Breast epithelium (tissue), 4 donors: ENCODE measurements around the gene SLCO2B1. TPM values are rescaled to one million over a fixed set of nuclear protein-coding genes. Genes with fewer than 3 reads are reported as not detected.

Source experiments
- DNase-seq, 2 donors: peaks; one replicate each; pipeline ENCODE4 v3.0.0-alpha.2; 2019; ENCODE audit warnings: low spot score in 2 of 2
- H3K27ac ChIP-seq, 2 donors: fragments of 200-600 bp; sonication (generic) in 1 of 2; one replicate each; pipeline ENCODE4 v1.5.1; 2016 to 2019; ENCODE audit warnings: mild to moderate bottlenecking in 1 of 2
- H3K27me3 ChIP-seq, 2 donors: fragments of 200-600 bp; sonication (generic) in 1 of 2; one replicate each; pipeline versions ENCODE4 v1.5.1 to v1.6.0; 2017 to 2019; ENCODE audit warnings: control low read depth in 1 of 2, mild to moderate bottlenecking in 1 of 2
- H3K36me3 ChIP-seq: fragments of 200-600 bp; one replicate; pipeline ENCODE4 v1.5.1; 2019
- H3K4me1 ChIP-seq, 2 donors: fragments of 200-600 bp; sonication (generic); one replicate each; pipeline ENCODE4 v1.5.1; 2016 to 2019; ENCODE audit warnings: control low read depth in 1 of 2
- H3K4me3 ChIP-seq, 3 donors: fragments of 200-600 bp; sonication (generic); 1 replicate in 2 of 3; 2 replicates in 1 of 3; pipeline ENCODE4 v1.5.1; 2016 to 2019; ENCODE audit warnings: mild to moderate bottlenecking in 3 of 3, moderate library complexity in 2 of 3
- H3K9me3 ChIP-seq, 2 donors: fragments of 200-600 bp; sonication (generic) in 1 of 2; one replicate each; pipeline ENCODE4 v1.5.1; 2016 to 2019; ENCODE audit warnings: control low read depth in 1 of 2
- CTCF ChIP-seq, 3 donors: fragments of 450-650 bp; IDR thresholded peaks; one replicate each; pipeline ENCODE4 v1.5.1; 2016 to 2017; ENCODE audit warnings: antibody characterized with exemption in 3 of 3, mild to moderate bottlenecking in 3 of 3, moderate library complexity in 3 of 3
- POLR2A ChIP-seq: fragments of 450-650 bp; IDR thresholded peaks from one replicate; pipeline ENCODE4 v1.6.1; 2016; ENCODE audit warnings: antibody characterized with exemption, mild to moderate bottlenecking, moderate library complexity
- POLR2AphosphoS5 ChIP-seq, 3 donors: sonication (generic); formaldehyde crosslinking; IDR thresholded peaks; one replicate each; pipeline ENCODE4 v1.6.1; 2017; ENCODE audit warnings: antibody characterized with exemption in 3 of 3
- intact Hi-C: fragments of 100-400 bp; cut with DNase I; formaldehyde crosslinking; loops from one replicate; pipeline ENCODE4 v1.15.1; 2023; ENCODE audit warnings: low total_unique reads
- total RNA-seq, 3 donors: library from RNA; depleted of rRNA; stranded (reverse); fragments of >200 nt; gene quantifications; one replicate each; pipeline ENCODE4 v1.1.0, GENCODE V29; 2016

The SLCO2B1 gene
- total RNA-seq, 3 donors from 2014 or later = 23.9 to 86.9 (median 32.3) TPM

DNA sequence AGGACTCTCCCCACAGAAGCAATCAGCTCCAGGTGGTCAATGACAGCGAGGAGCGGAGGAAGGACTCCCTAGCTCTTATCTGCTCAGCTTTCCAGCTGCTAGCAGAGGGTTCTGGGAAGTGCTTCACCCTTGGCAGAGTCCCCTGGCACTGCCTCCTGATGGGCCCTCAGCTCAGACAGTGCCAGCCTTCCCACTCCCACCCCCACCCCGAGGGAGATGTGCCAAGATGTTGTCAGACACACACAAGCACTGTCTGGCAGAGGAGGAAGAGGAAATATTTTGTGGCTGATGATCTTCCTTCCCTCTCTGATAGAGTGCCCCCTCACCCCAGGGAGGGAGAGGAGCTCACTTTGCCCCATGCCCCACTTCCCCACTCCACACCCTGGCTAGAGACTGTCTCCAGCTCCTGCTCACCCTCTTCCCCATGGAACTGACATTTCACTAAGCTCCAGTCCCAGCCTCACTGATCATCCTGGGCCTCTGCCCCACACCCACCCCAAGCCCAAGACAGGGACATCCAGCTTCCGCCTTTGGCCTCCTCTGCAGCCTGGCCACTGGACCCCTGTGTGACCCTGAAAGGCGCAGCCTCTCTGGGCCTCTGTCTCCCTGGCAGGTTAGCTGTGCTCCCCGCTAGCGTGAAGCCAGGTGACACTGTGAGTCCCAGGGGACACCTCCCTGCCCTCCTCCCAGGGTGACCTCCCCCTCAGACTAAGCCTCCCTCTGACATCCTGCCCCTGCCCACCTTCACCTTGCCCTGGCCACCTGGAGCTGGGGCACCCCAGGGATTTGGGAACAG, 44.5 kb downstream of the SLCO2B1 start:
- no peak overlapping the region for H3K4me3 ChIP-seq
- no peaks in the 10 kb centered on the region for H3K36me3 ChIP-seq
- intact Hi-C loops = loop anchor here (5.0 kb wide), 1 partner anchor 48 kb away; no protein-coding TSS in a partner anchor
- TF ChIP-seq POLR2A = no peak
- TF ChIP-seq CTCF (IDR thresholded peaks at IDR 0.05) = no peak
- TF ChIP-seq POLR2AphosphoS5 (IDR thresholded peaks at IDR 0.05) = no peak
- H3K27me3 ChIP-seq = no peaks in the 10 kb centered on the region
- H3K27ac ChIP-seq = peak overlapping the region; percentile 4 to 55
- H3K9me3 ChIP-seq = no peaks in the 10 kb centered on the region
- H3K4me1 ChIP-seq = peaks cover 0 to 5% of the 10 kb centered on the region in 2 donors
- peak in 1 of 2 donors; percentile 51 for DNase-seq

GRCh38 chr11:75196426-75196825, 45.5 kb downstream of the SLCO2B1 start:
- Histone ChIP-seq H3K36me3 (no peaks in the 10 kb centered on the region), H3K4me1 (peaks cover 0 to 5% of the 10 kb centered on the region in 2 donors), H3K9me3 (no peaks in the 10 kb centered on the region), H3K4me3 (no peak overlapping the region), H3K27me3 (no peaks in the 10 kb centered on the region), H3K27ac (peak overlapping the region in 1 of 2 donors; percentile 12)
- TF ChIP-seq POLR2A = no peak
- TF ChIP-seq CTCF (IDR thresholded peaks at IDR 0.05) = no peak
- no peak for TF ChIP-seq POLR2AphosphoS5 (IDR thresholded peaks at IDR 0.05)
- intact Hi-C loops = loop anchor here (5.0 kb wide), 1 partner anchor 49 kb away; no protein-coding TSS in a partner anchor
- DNase-seq = no peak

GRCh38 chr11:75197512-75198277, 46.8 kb downstream of the SLCO2B1 start:
- Histone ChIP-seq H3K27me3 (no peaks in the 10 kb centered on the region), H3K27ac (peak overlapping the region in 1 of 2 donors; percentile 5), H3K36me3 (no peaks in the 10 kb centered on the region), H3K4me3 (no peak overlapping the region), H3K9me3 (no peaks in the 10 kb centered on the region), H3K4me1 (peaks cover 0 to 5% of the 10 kb centered on the region in 2 donors)
- TF ChIP-seq POLR2A = no peak
- no peak for TF ChIP-seq POLR2AphosphoS5 (IDR thresholded peaks at IDR 0.05)
- no peak for TF ChIP-seq CTCF (IDR thresholded peaks at IDR 0.05)
- DNase-seq = no peak
- intact Hi-C loops = loop anchor here (5.0 kb wide), 1 partner anchor 50 kb away; no protein-coding TSS in a partner anchor

- H3K9me3 ChIP-seq = no peaks in the 10 kb centered on the region
- DNase-seq = peak in 1 of 2 donors; percentile 81
- TF ChIP-seq POLR2A (no peak), CTCF (IDR thresholded peaks at IDR 0.05) (no peak), POLR2AphosphoS5 (IDR thresholded peaks at IDR 0.05) (no peak)
- no peak overlapping the region for H3K27ac ChIP-seq
- H3K36me3 ChIP-seq = no peaks in the 10 kb centered on the region
- intact Hi-C loops = loop anchor here (5.0 kb wide), 1 partner anchor 51 kb away; no protein-coding TSS in a partner anchor
- H3K4me1 ChIP-seq = peaks cover 0 to 5% of the 10 kb centered on the region in 2 donors
- H3K27me3 ChIP-seq = no peaks in the 10 kb centered on the region
- no peak overlapping the region for H3K4me3 ChIP-seq
These were observed 47.5 kb downstream of the SLCO2B1 start for GRCh38 chr11:75198278-75198973.
